Kidney capillary endothelial cell (primary cell): ENCODE measurements around the gene HMBS.

Experiments
- DNase-seq: peaks from one replicate; pipeline ENCODE4 v3.0.0-alpha.2; 2018; ENCODE audit warnings: low spot score

The HMBS gene

DNA sequence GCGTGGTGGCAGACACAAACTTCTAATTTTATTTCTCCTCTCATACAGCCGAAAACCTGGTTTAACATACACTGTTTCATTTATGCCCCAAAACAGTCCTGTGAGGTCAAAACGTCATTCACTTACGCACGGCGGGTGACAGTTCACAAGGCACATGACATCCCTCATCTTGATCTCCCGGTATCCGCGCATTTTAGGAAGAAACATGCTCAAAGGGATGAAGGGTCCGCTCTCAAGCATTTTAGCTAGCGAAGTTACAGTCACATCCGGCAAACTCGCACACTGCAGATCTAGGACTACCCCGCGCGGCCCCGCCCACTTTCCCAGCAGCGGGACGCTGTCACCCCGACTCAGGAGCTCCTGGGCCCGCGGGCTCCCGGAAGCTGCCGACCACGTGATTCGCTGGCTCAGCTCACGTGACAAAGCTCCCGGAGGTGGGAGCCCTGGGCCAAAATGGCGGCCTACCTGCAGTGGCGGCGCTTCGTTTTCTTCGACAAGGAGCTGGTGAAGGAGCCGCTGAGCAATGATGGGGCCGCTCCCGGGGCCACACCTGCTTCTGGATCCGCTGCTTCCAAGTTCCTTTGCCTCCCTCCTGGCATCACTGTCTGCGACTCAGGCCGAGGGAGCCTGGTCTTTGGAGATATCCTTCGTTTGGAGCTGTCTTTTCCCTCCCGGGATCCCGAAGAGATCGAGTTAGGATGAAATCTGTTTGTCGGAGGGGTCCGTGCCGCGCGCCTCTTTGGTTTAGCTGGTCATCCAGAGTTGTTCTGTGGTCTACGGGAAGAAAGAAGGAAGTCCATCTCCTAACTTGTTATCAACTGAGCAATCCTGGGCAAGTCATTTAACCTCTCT is 17.1 kb upstream of the HMBS start, which contains the start of gene VPS11:
TSS of gene VPS11 (plus strand) at position 448 of the 852 bp plus-strand sequence. CDS start at position 454, 6 bp downstream.
- DNase-seq = peak; percentile 94

DNA sequence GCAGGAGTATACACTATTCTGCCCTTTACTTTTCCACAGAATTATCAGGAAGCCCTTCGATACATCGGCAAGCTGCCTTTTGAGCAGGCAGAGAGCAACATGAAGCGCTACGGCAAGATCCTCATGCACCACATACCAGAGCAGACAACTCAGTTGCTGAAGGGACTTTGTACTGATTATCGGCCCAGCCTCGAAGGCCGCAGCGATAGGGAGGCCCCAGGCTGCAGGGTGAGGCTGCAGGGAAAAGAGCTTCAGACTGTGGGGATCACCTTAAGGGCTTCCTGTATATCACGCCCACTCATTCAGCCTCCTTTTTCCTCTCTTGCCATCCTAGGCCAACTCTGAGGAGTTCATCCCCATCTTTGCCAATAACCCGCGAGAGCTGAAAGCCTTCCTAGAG is 6.8 kb upstream of the HMBS start:
- DNase-seq = no peak

DNA sequence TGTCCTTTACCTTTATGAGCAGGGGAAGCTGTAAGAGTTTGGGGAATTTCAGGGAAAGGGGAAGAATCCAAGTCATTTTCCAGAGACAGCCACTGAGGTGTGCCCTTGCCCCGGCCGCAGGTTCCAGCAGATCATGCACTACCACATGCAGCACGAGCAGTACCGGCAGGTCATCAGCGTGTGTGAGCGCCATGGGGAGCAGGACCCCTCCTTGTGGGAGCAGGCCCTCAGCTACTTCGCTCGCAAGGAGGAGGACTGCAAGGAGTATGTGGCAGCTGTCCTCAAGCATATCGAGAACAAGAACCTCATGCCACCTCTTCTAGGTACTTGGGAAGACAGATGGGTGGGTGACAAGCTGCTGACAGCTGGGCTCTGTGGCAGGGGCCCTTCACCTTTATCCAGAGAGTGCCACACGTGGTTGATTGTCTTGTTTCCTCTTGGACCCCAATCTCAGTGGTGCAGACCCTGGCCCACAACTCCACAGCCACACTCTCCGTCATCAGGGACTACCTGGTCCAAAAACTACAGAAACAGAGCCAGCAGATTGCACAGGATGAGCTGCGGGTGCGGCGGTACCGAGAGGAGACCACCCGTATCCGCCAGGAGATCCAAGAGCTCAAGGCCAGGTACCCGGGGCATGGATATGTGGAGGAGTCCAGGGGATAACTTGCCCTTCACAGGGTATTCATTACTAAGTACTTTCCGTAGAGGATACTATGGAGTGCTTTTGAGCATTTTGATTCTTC is 5.8 kb upstream of the HMBS start:
- DNase-seq = no peak

DNA sequence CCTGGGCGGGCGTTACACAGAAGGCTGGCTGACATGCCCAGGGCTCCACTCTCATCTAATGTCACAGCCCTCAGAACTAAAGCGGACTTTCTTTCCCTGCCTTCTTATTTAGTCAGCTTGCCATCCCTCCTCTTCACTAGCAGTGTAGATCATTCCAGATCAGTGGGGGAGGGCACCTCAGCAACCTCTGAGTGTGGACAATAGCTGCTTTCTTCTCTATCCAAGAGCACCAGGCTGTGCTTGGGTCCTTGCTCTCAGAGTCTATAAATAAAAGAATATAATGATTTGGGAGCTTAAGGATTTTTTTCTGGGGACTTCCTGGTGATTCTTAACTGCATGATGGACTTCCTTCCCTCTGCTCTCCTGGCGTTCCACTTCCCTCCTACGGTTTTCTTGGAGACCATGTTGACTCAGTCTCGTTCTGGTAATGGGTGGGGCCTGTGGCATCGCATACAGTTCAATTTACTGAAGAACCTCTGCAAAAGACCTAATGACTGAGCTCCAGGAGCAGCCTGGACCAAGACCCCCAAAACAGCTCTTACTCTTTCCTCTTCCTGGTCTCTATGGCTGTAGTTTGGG is 2.9 kb upstream of the HMBS start:
- DNase-seq = no peak

DNA sequence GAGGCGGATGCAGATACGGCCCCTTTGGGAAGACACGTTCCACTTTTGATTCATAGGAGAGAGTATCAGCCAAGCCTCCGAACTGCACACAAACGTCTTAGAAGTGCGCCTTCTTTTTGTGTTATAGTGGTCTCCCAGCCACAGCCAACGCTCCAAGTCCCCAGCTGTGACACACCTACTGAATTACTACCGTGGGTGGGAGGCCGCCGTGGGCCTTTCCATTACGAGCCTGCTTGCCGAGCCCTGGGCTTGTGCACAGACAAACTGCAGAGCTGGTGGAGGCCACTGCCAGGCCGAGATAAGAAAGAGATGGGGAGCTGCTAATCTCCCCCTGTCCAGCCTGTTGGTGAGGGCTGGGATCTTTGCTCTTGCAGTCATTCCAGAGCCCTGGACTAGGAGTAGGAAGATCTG is 761 bp downstream of the HMBS start:
- DNase-seq = no peak

DNA sequence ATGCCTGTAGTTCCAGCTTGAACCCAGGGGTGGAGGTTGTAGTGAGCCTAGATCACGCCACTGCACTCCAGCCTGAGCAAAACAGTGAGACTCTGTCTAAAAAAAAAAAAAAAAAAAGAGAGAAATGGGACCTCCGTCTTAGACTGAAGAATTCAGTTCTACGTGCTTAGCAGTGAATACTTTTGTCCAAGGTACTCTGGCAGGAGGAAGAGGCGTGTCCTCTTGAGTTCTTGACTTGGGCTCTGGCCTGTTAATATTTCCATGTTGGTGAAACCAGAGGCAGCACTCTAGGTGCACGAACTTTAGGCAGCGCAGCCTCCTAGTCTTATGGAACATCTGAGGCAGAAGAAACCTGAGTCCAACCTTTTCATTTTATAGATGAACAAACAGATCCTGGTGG is 2.4 kb downstream of the HMBS start:
- no peak for DNase-seq

DNA sequence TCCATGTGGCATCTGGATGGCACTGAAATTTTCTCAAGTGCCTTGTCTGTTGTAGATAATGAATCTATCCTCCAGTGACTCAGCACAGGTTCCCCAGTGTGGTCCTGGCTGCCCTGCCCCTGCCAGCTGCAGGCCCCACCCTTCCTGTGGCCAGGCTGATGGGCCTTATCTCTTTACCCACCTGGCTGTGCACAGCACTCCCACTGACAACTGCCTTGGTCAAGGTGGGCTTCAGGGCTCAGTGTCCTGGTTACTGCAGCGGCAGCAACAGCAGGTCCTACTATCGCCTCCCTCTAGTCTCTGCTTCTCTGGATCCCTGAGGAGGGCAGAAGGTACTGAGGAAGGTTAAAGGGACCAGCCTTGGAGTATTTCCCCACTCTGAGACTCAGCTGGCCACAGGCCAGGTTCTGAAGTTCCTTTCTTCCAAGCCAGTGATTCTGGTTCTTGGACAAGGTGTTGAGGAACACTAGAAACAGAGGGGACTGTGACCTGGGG is 3.1 kb downstream of the HMBS start:
- no peak for DNase-seq

DNA sequence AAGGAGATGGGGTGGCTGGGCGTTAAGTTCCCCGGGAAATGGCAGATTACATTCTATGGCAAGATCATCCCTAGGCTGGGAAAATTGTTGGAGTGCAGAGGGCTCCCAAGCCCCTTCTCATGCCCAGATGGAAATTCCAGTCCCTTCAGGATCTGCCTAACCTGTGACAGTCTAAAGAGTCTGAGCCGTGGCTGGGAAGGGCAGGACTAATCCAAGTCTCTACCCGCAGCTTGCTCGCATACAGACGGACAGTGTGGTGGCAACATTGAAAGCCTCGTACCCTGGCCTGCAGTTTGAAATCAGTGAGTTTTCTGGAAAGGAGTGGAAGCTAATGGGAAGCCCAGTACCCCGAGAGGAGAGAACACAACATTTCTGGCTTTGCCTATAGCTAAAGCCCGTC is 3.7 kb downstream of the HMBS start:
- no peak for DNase-seq

DNA sequence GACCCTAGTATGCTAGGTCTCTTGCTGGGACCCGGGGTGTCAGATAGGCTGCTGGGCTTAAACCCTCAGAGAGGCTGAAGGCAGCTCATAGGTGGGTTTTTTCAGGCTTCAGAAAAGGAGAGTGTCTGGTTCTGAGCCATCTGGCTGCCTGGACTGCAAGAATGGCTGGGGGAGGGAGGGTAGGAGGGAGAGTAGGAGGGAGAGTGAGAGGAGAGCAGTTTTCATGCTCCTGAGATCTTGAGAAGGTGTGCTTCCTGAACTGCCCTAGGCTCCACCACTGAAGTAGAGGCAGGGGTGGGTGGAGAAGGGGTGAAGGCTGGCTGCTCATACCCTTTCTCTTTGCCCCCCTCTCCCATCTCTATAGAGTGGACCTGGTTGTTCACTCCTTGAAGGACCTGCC is 4.6 kb downstream of the HMBS start:
- DNase-seq = no peak

DNA sequence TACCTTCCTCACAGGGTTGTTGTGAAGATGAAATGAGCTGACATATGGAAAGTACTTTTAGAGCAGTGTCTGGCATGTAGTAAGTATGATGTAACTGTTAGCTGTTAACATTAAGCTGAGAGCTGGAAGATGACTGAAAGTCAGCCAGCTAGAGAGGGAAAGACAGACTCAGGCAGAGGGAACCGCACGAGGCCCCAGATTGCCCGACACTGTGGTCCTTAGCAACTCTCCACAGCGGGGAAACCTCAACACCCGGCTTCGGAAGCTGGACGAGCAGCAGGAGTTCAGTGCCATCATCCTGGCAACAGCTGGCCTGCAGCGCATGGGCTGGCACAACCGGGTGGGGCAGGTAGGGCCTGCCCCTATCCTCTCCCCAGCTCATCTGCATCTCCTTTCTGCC is 6.5 kb downstream of the HMBS start:
- no peak for DNase-seq

DNA sequence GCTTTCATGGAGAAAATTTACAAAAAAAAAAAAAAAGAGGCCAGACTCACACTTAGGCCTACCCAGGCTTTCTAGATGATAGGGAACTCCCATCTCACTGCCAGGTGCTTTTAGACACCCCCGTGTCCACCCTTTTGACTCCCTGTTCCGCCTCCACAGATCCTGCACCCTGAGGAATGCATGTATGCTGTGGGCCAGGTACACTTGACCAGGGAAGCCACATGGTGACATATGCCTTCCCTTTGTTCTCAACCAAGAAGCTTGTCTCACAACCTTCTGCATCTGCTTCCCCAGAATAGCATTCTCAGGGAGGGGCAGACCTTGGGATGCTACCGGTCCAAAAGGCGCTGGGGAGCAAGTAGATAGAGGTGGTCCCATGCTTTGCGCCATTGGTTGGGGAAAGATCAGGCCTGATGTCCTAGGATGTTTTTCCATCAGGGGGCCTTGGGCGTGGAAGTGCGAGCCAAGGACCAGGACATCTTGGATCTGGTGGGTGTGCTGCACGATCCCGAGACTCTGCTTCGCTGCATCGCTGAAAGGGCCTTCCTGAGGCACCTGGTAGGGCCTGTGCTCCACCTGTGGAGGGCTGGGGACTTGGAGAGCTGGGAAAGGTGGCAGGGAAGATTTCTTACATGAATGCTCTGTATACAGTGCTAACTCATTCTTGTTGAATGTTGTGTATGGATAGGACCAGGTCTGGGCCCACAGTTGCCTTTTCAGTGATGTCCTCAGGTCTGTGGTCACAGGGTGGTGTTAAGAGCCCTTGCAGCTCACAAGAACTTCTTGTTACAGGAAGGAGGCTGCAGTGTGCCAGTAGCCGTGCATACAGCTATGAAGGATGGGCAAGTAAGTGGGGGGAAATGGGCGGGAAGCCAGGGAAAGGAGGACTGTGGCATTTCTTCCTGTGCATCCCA is 7.5 kb downstream of the HMBS start:
- no peak for DNase-seq

DNA sequence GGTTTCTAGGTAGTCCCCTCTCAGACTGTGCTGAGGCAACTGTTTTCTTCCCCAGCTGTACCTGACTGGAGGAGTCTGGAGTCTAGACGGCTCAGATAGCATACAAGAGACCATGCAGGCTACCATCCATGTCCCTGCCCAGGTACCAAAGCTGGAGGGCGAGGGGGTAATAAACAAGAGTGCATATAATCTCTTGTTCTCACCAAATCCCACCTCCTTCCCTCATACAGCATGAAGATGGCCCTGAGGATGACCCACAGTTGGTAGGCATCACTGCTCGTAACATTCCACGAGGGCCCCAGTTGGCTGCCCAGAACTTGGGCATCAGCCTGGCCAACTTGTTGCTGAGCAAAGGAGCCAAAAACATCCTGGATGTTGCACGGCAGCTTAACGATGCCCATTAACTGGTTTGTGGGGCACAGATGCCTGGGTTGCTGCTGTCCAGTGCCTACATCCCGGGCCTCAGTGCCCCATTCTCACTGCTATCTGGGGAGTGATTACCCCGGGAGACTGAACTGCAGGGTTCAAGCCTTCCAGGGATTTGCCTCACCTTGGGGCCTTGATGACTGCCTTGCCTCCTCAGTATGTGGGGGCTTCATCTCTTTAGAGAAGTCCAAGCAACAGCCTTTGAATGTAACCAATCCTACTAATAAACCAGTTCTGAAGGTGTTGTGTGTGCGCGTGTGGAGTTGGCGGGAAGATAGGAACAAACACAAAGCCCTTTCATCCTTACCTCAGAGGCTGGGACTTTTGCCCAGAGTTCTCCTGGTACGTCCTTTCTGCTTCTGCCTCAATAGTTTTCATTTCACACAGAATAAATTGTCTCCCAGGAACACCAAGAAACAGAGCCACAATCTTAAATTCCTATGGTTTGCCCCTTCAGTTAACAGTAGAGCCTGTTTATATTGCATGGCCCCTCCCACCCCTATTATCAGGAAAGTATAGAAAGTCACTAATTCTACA is 8.5 kb downstream of the HMBS start:
- DNase-seq = no peak

DNA sequence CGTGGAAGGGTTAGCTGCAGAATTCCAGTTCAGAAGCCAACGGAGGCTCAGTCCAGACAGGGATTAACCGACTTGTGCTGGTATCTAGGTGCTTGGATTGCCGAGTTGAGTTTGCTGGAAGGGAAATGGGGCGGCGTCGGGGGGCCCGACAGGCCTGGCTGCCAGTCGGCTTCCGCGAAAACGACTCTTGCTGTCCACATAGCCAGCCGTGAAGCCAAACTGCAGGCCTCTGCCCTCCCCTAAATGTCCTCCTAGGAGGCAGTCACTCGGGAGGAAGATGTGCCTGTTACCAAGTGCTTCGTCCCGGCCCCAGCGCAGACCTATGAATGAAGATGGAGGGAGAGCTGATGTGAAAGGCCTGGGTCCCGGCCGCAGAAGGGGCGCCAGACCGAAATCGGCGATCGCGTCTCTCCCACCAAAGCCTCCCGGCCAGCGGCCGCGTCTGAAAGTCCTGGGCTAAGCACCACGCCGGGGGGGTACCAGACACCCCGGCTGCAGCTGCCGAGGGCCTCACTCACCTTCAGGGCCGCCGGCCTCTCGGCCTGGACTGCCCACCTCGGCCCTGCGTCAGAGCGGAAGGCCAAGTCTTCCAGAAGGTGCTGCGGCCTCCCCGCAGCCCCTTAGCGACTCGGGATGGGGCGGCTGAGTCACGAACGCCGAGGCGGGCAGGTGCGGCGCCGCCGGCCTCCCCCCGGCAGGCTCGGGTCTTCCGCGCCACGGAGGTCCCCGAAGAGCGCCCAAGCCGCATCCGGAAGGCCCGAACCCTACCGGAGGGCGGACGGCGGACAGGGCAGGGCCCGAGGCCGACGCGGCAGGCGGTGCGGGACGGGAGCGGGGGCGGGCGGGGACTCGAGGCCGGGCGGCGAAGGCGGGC is 9.5 kb downstream of the HMBS start:
- DNase-seq = no peak

DNA sequence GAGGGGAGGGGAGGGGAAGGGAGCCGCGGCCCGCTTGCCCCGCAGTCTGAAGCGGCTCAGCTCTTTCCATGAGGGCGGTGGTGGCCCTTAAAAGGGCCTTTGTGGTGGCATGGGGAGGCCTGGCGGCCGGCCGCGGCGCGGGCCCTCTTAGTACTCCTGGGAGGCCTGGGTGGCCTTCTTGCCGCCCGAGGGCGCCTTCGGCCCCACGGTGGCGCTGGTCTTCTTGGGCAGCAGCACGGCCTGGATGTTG is 10.1 kb downstream of the HMBS start:
- DNase-seq = peak; percentile 78

DNA sequence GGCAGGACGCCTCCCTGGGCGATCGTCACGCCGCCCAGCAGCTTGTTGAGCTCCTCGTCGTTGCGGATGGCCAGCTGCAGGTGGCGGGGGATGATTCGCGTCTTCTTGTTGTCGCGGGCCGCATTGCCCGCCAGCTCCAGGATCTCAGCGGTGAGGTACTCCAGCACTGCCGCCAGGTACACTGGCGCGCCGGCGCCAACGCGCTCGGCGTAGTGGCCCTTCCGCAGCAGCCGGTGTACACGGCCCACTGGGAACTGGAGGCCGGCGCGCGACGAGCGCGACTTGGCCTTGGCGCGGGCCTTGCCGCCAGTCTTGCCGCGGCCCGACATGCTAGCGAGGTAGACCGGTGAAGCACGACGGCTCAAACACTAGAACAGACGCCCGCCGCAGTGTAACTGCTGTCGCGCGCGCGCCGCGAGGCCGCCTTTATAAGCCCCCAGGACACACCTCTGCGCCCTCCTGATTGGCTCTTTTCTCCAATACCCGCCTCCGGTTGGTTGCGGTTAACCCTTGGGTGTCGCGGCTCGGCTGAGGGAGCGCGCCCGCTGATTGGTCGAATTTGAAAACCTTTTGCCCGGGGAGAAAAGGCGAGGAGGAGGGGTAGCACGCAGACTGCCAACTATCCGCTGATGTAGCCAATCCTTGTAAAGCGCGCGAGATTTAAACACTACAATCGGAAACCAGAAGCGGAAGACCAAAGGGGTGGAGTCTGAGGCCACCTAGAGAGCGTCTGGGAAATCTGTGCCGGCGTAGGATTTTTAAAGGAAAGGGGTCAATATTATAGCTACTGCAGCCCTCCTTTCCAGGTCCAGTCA is 10.6 kb downstream of the HMBS start:
- DNase-seq = peak; percentile 100

DNA sequence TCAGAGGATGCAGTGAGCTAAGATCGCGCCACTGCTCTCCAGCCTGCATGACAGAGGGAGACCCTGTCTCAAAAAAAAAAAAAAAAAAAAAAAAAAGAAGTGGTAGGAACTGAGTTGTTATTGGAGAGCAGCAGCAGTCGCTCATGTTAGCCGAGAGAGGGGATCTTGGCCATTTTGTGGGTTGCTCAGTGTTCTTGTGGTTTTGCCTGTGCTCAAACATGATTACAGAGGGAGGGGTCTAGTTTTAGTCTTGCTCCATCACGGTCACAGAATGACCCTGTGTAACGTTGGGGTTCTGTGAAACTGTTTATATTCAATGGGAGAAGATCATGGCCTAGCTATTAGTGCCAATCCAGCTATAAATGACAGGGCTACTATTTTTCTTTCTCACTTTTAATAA is 15.0 kb downstream of the HMBS start:
- DNase-seq = no peak

DNA sequence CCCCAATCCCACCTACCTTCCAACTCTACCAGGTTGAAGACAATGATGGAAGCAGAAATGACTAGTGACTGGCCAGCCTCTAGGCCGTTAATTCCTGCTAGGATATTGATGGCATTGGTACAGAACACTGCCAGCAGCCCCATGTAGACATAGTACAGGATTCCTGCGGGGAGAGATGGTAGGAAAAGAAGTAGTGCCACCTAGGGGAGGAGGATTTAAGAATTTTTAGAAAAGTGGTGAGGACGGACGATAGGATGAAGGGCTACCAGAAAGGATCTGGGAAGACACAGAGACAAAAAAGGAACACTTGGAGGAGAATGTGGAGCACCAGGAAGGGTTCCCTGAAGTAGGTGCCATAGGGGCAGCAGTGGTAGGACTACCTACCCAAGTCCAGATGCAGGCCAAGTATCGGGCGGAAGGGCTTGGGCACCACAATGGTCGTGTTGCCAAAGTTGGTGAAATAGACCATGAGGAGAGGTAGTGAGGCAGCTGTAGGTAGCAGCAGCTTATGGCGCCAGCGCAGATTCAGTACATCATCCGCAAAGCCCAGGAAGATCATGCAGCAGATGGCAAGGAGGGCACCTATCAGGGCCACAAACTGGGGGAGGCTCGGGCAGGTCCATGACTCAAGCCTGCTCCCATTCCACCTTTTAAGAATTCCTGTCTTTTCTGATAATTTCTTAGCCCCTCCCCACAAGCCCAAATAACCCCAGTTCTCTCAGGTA is 15.7 kb downstream of the HMBS start:
- DNase-seq = peak; percentile 36
